ENCODE data around the gene RERE.
"Not testable (repeated sequence)": the region's sequence is repeated elsewhere in the genome, so short reads cannot be mapped to it uniquely, and the experiment has no call there.

Gene RERE

DNA sequence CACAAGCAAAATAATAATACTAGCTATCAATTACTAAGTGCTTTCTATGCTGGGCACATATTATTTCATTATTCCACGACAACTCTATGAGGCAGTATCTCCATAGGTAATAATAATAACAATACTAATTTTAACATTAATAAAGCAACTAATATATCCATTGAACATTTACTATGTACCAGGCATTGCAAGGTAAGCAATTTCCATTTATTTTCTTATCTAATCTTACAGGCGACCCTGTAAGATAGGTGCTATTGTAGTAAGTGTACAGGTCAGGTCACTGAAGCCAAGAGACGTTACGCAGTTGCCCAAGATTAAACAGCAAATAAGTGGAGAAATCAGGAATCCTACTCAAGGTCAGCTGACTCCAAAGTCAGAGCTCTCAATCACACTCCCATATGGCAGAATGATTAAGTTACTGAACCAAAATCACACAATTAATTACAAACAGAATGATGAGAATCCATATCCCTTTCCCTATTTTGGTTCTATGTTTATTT, 301.1 kb downstream of the RERE start:
- H2AFZ ChIP-seq (ENCODE audit: low read depth, low read length), result no peak overlapping the region
- peaks cover 33% of the 10 kb centered on the region for H3K4me1 ChIP-seq (ENCODE audit: insufficient read depth, low read length)
- no peaks in the 10 kb centered on the region for H3K9me3 ChIP-seq (ENCODE audit: low read length)
- H3K4me3 ChIP-seq (ENCODE audit: low read length), result no peak overlapping the region
- H3K36me3 ChIP-seq (ENCODE audit: insufficient read depth, low read length), result peaks cover 4% of the 10 kb centered on the region
- no peaks in the 10 kb centered on the region for H3K27me3 ChIP-seq (ENCODE audit: insufficient read depth, low read length)

DNA sequence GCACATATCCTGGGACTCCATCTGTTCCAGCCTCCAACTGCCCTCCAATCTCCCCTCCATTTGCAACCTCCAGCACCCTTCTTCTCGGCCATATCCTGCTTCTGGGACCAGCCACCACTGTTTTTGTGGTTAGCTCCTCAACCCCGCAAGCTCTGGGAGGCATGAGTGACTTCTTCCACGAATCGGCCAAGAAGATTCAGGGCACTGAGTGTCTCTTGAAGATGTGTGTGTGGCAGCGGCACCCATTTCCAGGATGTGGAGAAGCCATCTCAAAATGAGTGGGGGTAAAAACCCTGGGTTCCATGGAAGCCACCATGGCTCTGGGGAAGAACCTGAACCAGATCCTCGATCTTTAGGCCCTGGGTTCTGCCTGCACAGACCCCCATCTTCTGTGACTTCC, 304.9 kb downstream of the RERE start:
- peaks cover 14% of the 10 kb centered on the region for H3K36me3 ChIP-seq (ENCODE audit: insufficient read depth, low read length)
- H3K27me3 ChIP-seq (ENCODE audit: insufficient read depth, low read length), result no peaks in the 10 kb centered on the region
- H3K4me1 ChIP-seq (ENCODE audit: insufficient read depth, low read length), result peaks cover 23% of the 10 kb centered on the region
- no peak overlapping the region for H2AFZ ChIP-seq (ENCODE audit: low read depth, low read length)
- no peak overlapping the region for H3K4me3 ChIP-seq (ENCODE audit: low read length)
- no peaks in the 10 kb centered on the region for H3K9me3 ChIP-seq (ENCODE audit: low read length)

DNA sequence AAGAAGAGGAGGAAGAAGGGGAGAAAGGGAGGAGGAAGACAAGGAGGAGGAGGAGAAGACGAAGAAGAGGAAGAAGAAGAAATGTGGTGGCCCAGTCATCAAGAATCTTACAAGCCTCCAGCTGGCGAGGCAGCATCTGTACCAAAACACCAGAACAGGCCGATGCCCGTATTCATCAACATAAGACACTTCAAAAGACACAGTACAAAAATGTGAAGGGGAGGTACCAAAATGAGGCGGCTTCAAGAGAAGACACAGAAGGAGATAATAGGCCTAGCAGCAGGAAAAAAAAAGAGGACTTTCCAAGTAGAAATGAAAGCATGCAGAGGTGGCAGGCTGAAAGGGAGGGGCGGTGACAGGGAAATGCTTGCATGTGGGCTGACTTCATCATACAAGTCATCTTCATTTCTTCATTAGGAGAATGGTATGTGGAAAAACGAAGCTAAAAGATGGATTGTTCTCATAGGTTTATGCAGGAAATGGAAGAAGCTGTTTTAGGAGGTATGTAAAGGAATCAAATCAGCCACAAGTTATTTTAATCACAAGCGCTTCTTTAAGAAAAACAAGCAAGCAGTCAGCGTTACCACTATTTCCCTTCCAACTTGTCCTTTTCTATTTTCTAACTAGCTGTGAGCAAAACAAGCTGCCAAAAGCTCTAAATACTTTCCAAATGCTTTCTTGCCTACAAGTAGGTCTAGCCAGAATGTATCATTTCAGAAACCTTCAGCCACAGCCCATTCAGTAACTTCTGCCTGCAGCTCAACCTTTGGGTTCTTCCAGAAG, 307.2 kb downstream of the RERE start:
- no peak overlapping the region for H2AFZ ChIP-seq (ENCODE audit: low read depth, low read length)
- peaks cover 12% of the 10 kb centered on the region for H3K4me1 ChIP-seq (ENCODE audit: insufficient read depth, low read length)
- H3K9me3 ChIP-seq (ENCODE audit: low read length), result peaks cover 2% of the 10 kb centered on the region
- H3K36me3 ChIP-seq (ENCODE audit: insufficient read depth, low read length), result peaks cover 30% of the 10 kb centered on the region
- no peak overlapping the region for H3K4me3 ChIP-seq (ENCODE audit: low read length)
- H3K27me3 ChIP-seq (ENCODE audit: insufficient read depth, low read length), result no peaks in the 10 kb centered on the region

DNA sequence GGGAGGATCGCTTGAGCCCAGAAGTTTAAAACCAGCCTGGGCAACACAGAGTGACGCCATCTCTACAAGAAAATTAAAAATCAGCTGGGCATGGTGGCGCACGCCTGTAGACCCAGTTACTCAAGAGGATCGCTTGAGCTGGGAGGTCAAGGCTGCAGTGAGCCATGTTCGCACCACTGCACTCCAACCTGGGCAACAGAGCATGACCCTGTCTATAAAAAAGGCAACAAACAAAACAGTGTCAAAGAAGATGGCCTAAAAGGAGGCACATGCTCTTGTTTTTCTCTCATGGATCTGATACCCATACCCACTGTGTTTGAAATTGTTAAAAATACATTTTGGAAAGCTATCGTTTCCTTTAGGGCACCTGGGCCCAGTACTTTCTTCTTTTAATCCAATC, 307.9 kb downstream of the RERE start:
- peaks cover 36% of the 10 kb centered on the region for H3K36me3 ChIP-seq (ENCODE audit: insufficient read depth, low read length)
- peaks cover 12% of the 10 kb centered on the region for H3K4me1 ChIP-seq (ENCODE audit: insufficient read depth, low read length)
- H3K27me3 ChIP-seq (ENCODE audit: insufficient read depth, low read length), result no peaks in the 10 kb centered on the region
- H3K4me3 ChIP-seq (ENCODE audit: low read length), result no peak overlapping the region
- H3K9me3 ChIP-seq (ENCODE audit: low read length), result peaks cover 2% of the 10 kb centered on the region
- H2AFZ ChIP-seq (ENCODE audit: low read depth, low read length), result no peak overlapping the region

DNA sequence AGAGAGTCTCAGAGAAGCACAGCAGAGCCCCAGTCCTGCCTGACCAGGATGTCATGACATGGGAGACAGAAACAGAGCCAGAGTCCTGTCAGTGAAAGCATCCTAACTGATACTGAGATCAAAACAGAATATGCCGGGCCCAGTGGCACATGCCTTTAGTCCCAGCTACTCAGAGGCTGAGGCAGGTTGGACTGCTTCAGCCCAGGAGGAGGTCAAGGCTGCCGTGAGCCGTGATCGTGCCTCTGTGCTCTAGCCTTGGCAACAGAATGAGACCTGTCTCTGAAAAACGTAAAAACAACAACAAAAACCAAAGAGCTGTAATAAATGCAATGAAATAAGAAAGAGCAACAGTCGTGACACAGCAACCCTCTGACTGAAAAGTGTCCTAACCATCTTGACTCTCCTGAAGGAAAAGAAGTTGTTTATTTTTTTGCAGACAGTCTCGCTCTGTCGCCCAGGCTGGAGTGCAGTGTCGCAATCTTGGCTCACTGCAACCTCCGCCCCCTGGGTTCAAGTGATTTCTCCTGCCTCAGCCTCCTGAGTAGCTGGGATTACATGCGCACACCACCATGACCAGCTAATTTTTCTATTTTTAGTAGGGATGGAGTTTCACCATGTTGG, 310.3 kb downstream of the RERE start:
- H3K4me1 ChIP-seq (ENCODE audit: insufficient read depth, low read length), result peaks cover 12% of the 10 kb centered on the region
- H2AFZ ChIP-seq (ENCODE audit: low read depth, low read length), result no peak overlapping the region

DNA sequence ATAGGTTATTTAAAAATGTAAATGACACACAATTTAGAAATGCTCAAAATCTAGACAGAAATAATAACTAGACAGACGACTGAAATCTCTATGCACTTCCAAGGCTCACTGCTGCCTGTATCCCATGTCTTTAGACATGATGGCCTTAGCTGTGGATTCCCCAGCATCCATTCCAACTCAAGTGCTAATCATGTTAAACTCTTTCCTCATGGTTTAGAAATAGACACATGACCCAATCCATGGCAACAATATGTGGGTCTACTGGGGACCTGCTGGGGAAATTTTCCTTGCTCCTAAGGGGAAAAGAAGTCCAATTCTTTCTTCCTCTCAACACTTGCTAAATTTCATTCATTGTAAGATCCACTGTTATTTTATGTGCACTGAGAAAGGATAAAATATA, 311.0 kb downstream of the RERE start:
- Histone ChIP-seq H3K4me1 (ENCODE audit: insufficient read depth, low read length) (peaks cover 12% of the 10 kb centered on the region), H3K36me3 (ENCODE audit: insufficient read depth, low read length) (peaks cover 32% of the 10 kb centered on the region), H3K27me3 (ENCODE audit: insufficient read depth, low read length) (no peaks in the 10 kb centered on the region)

More for the DNA sequence above, 310.3 kb downstream of the RERE start:
- H3K36me3 ChIP-seq (ENCODE audit: insufficient read depth, low read length), result peaks cover 32% of the 10 kb centered on the region
- H3K4me3 ChIP-seq (ENCODE audit: low read length), result no peak overlapping the region
- H3K9me3 ChIP-seq (ENCODE audit: low read length), result peaks cover 2% of the 10 kb centered on the region
- no peaks in the 10 kb centered on the region for H3K27me3 ChIP-seq (ENCODE audit: insufficient read depth, low read length)

DNA sequence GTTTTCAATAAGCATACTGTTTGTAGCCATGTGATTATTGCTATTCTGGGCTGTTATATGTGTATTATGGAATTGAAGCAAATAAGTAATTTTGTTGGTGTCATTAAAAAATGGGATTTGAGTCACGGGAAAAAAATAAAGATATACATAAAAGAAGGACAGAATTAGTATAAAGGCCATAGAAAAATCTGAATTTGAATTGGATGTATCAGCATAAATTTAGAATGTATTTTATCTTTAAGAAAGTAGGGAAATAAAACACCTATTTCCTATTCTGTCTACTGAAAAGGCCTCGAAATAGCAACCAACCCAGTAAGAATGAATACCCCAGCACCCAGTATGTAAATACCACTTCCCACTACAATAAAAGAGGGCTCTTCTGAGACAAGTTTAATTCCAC, 313.6 kb downstream of the RERE start:
- Histone ChIP-seq H3K4me1 (ENCODE audit: insufficient read depth, low read length) (no peaks in the 10 kb centered on the region), H3K27me3 (ENCODE audit: insufficient read depth, low read length) (no peaks in the 10 kb centered on the region), H3K36me3 (ENCODE audit: insufficient read depth, low read length) (peaks cover 36% of the 10 kb centered on the region), H3K4me3 (ENCODE audit: low read length) (no peak overlapping the region), H2AFZ (ENCODE audit: low read depth, low read length) (no peak overlapping the region), H3K9me3 (ENCODE audit: low read length) (peaks cover 8% of the 10 kb centered on the region)

More for the DNA sequence above, 311.0 kb downstream of the RERE start:
- Histone ChIP-seq H3K9me3 (ENCODE audit: low read length) (peaks cover 2% of the 10 kb centered on the region), H2AFZ (ENCODE audit: low read depth, low read length) (no peak overlapping the region), H3K4me3 (ENCODE audit: low read length) (no peak overlapping the region)

DNA sequence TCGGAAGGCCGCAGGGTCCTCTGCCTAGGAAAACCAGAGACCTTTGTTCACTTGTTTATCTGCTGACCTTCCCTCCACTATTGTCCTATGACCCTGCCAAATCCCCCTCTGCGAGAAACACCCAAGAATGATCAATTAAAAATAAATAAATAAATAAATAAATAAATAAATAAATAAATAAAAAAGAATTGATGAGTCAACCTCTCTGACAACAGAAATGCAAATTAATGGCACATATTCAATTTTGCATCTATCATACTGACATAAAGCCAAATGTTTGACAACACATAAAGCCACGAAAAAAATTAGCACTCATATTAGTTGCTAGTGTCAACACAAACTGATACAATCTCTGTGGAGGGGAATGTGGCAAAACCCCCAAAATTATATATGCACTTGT, 314.5 kb downstream of the RERE start:
- not testable (repeated sequence) for H3K4me3 ChIP-seq (ENCODE audit: low read length); H3K4me1 ChIP-seq (ENCODE audit: insufficient read depth, low read length)
- peaks cover 29% of the 10 kb centered on the region for H3K36me3 ChIP-seq (ENCODE audit: insufficient read depth, low read length)

DNA sequence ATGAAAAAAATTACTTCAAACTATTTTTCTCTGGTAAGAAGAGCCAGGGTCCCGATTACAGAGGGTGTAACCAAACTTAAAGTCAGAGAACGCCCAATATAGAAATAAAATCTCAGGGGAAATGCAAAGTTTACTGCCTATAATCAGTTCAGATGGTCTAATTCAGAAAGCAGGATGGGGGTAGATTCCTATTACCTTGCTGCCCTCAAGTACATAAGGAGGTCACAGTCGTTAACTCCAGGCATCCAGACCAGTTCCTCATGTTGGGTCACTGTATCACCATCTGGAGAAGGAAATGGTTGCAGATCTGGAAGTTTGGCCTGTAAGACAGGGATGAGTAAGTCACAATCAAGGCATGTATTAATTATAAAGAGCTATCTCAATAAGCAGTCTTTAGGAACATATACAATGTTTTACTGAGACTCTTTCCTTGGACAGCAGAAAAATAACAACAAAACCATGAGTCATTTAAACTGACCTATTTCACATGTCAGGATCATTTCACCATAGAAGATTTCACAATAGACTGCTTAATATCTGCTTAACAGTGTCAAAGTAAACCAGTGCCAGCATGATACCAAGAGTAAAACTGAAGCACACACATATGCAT, 320.1 kb downstream of the RERE start:
- H2AFZ ChIP-seq (ENCODE audit: low read depth, low read length), result no peak overlapping the region
- H3K4me1 ChIP-seq (ENCODE audit: insufficient read depth, low read length), result no peaks in the 10 kb centered on the region
- H3K9me3 ChIP-seq (ENCODE audit: low read length), result peaks cover 5% of the 10 kb centered on the region
- peaks cover 52% of the 10 kb centered on the region for H3K36me3 ChIP-seq (ENCODE audit: insufficient read depth, low read length)
- H3K4me3 ChIP-seq (ENCODE audit: low read length), result no peak overlapping the region
- no peaks in the 10 kb centered on the region for H3K27me3 ChIP-seq (ENCODE audit: insufficient read depth, low read length)

More for the DNA sequence above, 314.5 kb downstream of the RERE start:
- H3K9me3 ChIP-seq (ENCODE audit: low read length); H2AFZ ChIP-seq (ENCODE audit: low read depth, low read length); H3K27me3 ChIP-seq (ENCODE audit: insufficient read depth, low read length): not testable (repeated sequence)

DNA sequence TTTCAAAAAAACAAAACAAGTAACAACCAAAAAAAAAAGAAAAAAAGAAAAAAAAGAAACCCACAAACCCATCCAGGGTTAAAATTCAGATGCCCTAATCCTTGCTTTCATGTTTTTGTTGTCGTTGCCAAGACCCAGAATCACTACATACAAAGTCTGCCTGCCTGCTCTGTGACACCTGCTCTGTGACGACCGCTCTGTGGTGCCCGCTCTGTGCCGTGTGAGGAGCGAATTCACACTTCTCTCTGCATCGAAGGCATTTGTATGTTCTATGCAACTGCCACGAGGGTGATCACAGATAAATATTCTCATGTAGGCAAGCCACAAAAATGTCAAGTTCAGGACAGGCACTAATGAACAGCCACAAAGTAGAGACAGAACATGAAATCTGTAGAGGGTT, 321.0 kb downstream of the RERE start:
- H3K27me3 ChIP-seq (ENCODE audit: insufficient read depth, low read length), result no peaks in the 10 kb centered on the region
- H2AFZ ChIP-seq (ENCODE audit: low read depth, low read length), result no peak overlapping the region
- peaks cover 5% of the 10 kb centered on the region for H3K9me3 ChIP-seq (ENCODE audit: low read length)
- H3K4me3 ChIP-seq (ENCODE audit: low read length), result no peak overlapping the region
- H3K4me1 ChIP-seq (ENCODE audit: insufficient read depth, low read length), result no peaks in the 10 kb centered on the region
- H3K36me3 ChIP-seq (ENCODE audit: insufficient read depth, low read length), result peaks cover 53% of the 10 kb centered on the region

DNA sequence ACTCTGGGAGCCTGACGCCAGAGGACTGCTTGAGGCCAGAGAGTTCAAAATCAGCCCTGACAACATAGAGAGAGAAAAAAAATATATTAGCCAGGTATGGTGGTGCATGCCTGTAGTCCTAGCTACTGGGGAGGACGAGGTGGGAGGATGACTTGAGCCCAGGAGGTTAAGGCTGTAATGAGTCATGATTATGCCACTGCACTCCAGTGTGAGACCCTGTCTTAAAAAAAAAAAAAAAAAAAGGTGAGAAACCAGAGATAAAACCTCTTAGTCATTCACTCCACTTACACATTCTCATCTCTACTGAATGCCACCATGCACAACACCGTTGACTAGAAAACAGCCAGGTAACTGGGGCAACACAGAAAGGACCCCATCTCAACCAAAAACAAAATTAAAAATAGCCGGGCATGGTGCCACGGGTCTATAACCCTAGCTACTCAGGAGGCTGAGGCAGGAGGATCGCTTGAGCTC, 321.5 kb downstream of the RERE start:
- Histone ChIP-seq H3K4me1 (ENCODE audit: insufficient read depth, low read length) (no peaks in the 10 kb centered on the region), H3K27me3 (ENCODE audit: insufficient read depth, low read length) (no peaks in the 10 kb centered on the region), H2AFZ (ENCODE audit: low read depth, low read length) (no peak overlapping the region), H3K9me3 (ENCODE audit: low read length) (peaks cover 5% of the 10 kb centered on the region), H3K4me3 (ENCODE audit: low read length) (no peak overlapping the region), H3K36me3 (ENCODE audit: insufficient read depth, low read length) (peaks cover 55% of the 10 kb centered on the region)

DNA sequence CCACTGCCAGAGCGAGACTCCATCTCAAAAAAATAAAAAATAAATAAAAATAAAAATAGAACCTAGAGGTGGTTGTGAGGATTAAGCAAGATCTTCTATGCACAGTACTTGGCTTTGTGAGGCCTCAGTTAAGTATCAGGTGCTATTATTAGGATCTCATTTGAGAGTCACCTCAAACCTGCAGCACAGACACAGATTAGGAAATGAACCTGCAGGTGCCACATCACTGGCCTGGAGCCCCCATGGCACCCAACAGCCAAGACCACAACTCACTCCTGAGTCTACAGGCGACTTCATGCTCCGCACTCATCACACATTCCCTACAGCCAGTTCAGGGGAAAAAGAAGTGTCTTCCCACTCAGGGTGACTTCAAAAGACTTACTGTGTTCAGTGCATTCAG, 322.8 kb downstream of the RERE start:
- H3K27me3 ChIP-seq (ENCODE audit: insufficient read depth, low read length), result no peaks in the 10 kb centered on the region
- peaks cover 52% of the 10 kb centered on the region for H3K36me3 ChIP-seq (ENCODE audit: insufficient read depth, low read length)
- no peak overlapping the region for H2AFZ ChIP-seq (ENCODE audit: low read depth, low read length)
- H3K4me1 ChIP-seq (ENCODE audit: insufficient read depth, low read length), result no peaks in the 10 kb centered on the region
- no peak overlapping the region for H3K4me3 ChIP-seq (ENCODE audit: low read length)
- peaks cover 2% of the 10 kb centered on the region for H3K9me3 ChIP-seq (ENCODE audit: low read length)

DNA sequence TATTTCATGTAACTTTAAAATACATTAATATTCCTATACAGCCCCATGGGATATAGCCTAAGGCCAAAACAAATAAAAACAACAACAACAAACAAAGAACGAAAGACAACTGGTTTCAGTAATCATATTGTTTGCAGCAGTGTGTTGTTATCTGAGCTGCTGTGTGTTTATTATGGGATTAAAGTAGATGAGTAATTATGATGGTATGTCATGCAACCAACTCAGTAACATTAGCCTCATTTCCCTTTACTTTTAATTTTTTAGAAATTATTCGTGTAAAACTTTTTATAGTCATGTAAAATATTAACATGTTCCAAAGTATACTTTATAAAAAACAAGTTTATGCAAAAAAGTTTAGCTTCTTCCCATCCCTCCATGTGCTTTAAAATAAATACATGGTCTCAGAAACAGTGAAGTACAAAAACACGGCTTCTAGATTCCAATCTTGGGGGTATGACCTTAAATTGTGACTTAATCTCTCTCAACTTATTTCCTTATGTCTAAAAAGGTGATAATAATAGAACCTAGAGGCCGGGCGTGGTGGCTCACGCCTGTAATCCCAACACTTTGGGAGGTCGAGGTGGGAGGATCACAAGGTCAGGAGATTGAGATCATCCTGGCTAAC, 323.4 kb downstream of the RERE start:
- H3K36me3 ChIP-seq (ENCODE audit: insufficient read depth, low read length), result peaks cover 52% of the 10 kb centered on the region

More for the DNA sequence above, 323.4 kb downstream of the RERE start:
- Histone ChIP-seq H3K4me1 (ENCODE audit: insufficient read depth, low read length) (no peaks in the 10 kb centered on the region), H2AFZ (ENCODE audit: low read depth, low read length) (no peak overlapping the region), H3K4me3 (ENCODE audit: low read length) (no peak overlapping the region), H3K27me3 (ENCODE audit: insufficient read depth, low read length) (no peaks in the 10 kb centered on the region), H3K9me3 (ENCODE audit: low read length) (no peaks in the 10 kb centered on the region)

All from neuron (in vitro differentiated cells).